H9 (cell line): ENCODE results near the gene LRRC58. TPM values are rescaled to one million over a fixed set of nuclear protein-coding genes. Genes with fewer than 3 reads are reported as not detected.

Experiments used
- DNase-seq: peaks from one replicate; pipeline ENCODE4 v3.0.0-alpha.2; 2017
- H2AFZ ChIP-seq: one replicate; pipeline ENCODE4 v1.6.1; 2013; ENCODE audit warnings: mild to moderate bottlenecking, low read length, control low read depth, moderate library complexity
- H2AK5ac ChIP-seq: 2 replicates; pipeline ENCODE4 v1.6.1; 2013; ENCODE audit warnings: low read length, control low read depth, mixed read lengths; ENCODE audit not compliant: insufficient read length
- H2BK120ac ChIP-seq: one replicate; pipeline ENCODE4 v1.6.1; 2013; ENCODE audit warnings: low read depth, mild to moderate bottlenecking, low read length, control low read depth, inconsistent platforms; ENCODE audit not compliant: poor library complexity, severe bottlenecking
- H2BK12ac ChIP-seq: 2 replicates; pipeline ENCODE4 v1.6.1; 2013; ENCODE audit warnings: low read length, control low read depth, mixed read lengths, low read depth; ENCODE audit not compliant: insufficient read length
- H2BK15ac ChIP-seq: 2 replicates; pipeline ENCODE4 v1.6.1; 2013; ENCODE audit warnings: low read depth, low read length, control low read depth
- H2BK20ac ChIP-seq: one replicate; pipeline ENCODE4 v1.6.1; 2013; ENCODE audit warnings: low read depth, mild to moderate bottlenecking, low read length, control low read depth, inconsistent platforms; ENCODE audit not compliant: poor library complexity, severe bottlenecking
- H2BK5ac ChIP-seq: 2 replicates; pipeline ENCODE4 v1.6.1; 2013; ENCODE audit warnings: low read length, control low read depth, mixed read lengths; ENCODE audit not compliant: insufficient read length
- H3K14ac ChIP-seq: 2 replicates; pipeline ENCODE4 v1.6.1; 2013; ENCODE audit warnings: low read length, control low read depth; ENCODE audit not compliant: insufficient read depth
- H3K18ac ChIP-seq: 2 replicates; pipeline ENCODE4 v1.6.1; 2013; ENCODE audit warnings: low read depth, mild to moderate bottlenecking, mixed read lengths, low read length, control low read depth; ENCODE audit not compliant: insufficient read length
- H3K23ac ChIP-seq: 2 replicates; pipeline ENCODE4 v1.6.1; 2013; ENCODE audit warnings: low read length, control low read depth, mixed read lengths, low read depth; ENCODE audit not compliant: insufficient read length
- H3K23me2 ChIP-seq: 2 replicates; pipeline ENCODE4 v1.6.1; 2013; ENCODE audit warnings: low read depth, mild to moderate bottlenecking, mixed read lengths, low read length, control low read depth; ENCODE audit not compliant: insufficient read length, poor library complexity, severe bottlenecking
- H3K27ac ChIP-seq: 2 replicates; pipeline ENCODE4 v1.5.1; 2013; ENCODE audit warnings: low read length, control low read depth, mixed read lengths, low read depth; ENCODE audit not compliant: insufficient read length
- H3K27me3 ChIP-seq: 2 replicates; pipeline ENCODE4 v1.6.1; 2013; ENCODE audit warnings: low read length, control low read depth, inconsistent platforms; ENCODE audit not compliant: insufficient read depth
- H3K4ac ChIP-seq: 2 replicates; pipeline ENCODE4 v1.6.1; 2013; ENCODE audit warnings: low read depth, mild to moderate bottlenecking, control low read depth, inconsistent platforms, low read length, moderate library complexity
- H3K4me1 ChIP-seq: 2 replicates; pipeline ENCODE4 v1.6.1; 2013; ENCODE audit warnings: low read length, control low read depth, inconsistent platforms; ENCODE audit not compliant: insufficient read depth
- H3K4me2 ChIP-seq: 2 replicates; pipeline ENCODE4 v1.6.1; 2013; ENCODE audit warnings: low read length, control low read depth, mixed read lengths; ENCODE audit not compliant: insufficient read length, insufficient read depth
- H3K56ac ChIP-seq: 2 replicates; pipeline ENCODE4 v1.6.1; 2013; ENCODE audit warnings: low read depth, mild to moderate bottlenecking, mixed read lengths, low read length, control low read depth; ENCODE audit not compliant: insufficient read length
- H3K79me1 ChIP-seq: 2 replicates; pipeline ENCODE4 v1.6.1; 2013; ENCODE audit warnings: low read depth, mild to moderate bottlenecking, moderate library complexity, low read length, control low read depth, inconsistent platforms; ENCODE audit not compliant: insufficient read depth, poor library complexity, severe bottlenecking
- H3K79me2 ChIP-seq: 2 replicates; pipeline ENCODE4 v1.6.1; 2013; ENCODE audit warnings: low read length, control low read depth, inconsistent platforms; ENCODE audit not compliant: insufficient read depth
- H3K9ac ChIP-seq: 2 replicates; pipeline ENCODE4 v1.6.1; 2013; ENCODE audit warnings: low read length, control low read depth, mixed read lengths; ENCODE audit not compliant: insufficient read length; ENCODE audit errors: extremely low read depth
- H3K9me3 ChIP-seq: one replicate; pipeline ENCODE4 v1.6.1; 2013; ENCODE audit warnings: low read depth, low read length, inconsistent platforms; ENCODE audit not compliant: control insufficient read depth
- H3T11ph ChIP-seq: one replicate; pipeline ENCODE4 v1.6.1; 2013; ENCODE audit warnings: mild to moderate bottlenecking, low read length, control low read depth, inconsistent platforms
- H4K20me1 ChIP-seq: one replicate; pipeline ENCODE4 v1.6.1; 2013; ENCODE audit not compliant: control insufficient read depth, insufficient read length, insufficient read depth
- H4K5ac ChIP-seq: 2 replicates; pipeline ENCODE4 v1.6.1; 2013; ENCODE audit warnings: low read depth, mild to moderate bottlenecking, mixed read lengths, low read length, control low read depth; ENCODE audit not compliant: insufficient read length
- H4K8ac ChIP-seq: replicated peaks from 2 replicates; pipeline ENCODE4 v1.6.1; 2013; ENCODE audit warnings: low read length, control low read depth, mixed read lengths, low read depth; ENCODE audit not compliant: insufficient read length
- H4K91ac ChIP-seq: 2 replicates; pipeline ENCODE4 v1.6.1; 2013; ENCODE audit warnings: low read depth, mild to moderate bottlenecking, moderate library complexity, mixed read lengths, low read length, control low read depth; ENCODE audit not compliant: insufficient read length
- H3K27ac Mint-ChIP-seq, 3 experiments: 2 replicates in 2 of 3; 3 replicates in 1 of 3; pipeline ENCODE4 v1.8.0; 2020 to 2021; ENCODE audit warnings: mixed read lengths in 3 of 3, mild to moderate bottlenecking in 1 of 3, moderate library complexity in 1 of 3
- H3K27me3 Mint-ChIP-seq: 2 replicates; pipeline ENCODE4 v1.8.0; 2021; ENCODE audit warnings: low read depth, mild to moderate bottlenecking, moderate library complexity, mixed read lengths
- H3K36me3 Mint-ChIP-seq, 3 experiments: 2 replicates in 2 of 3; 3 replicates in 1 of 3; pipeline ENCODE4 v1.8.0; 2020 to 2021; ENCODE audit warnings: low read depth in 3 of 3, mixed read lengths in 3 of 3; ENCODE audit not compliant: insufficient read depth in 1 of 3
- H3K4me1 Mint-ChIP-seq, 2 experiments: 2 replicates each; pipeline ENCODE4 v1.8.0; 2020; ENCODE audit warnings: mixed read lengths in 2 of 2
- H3K4me3 Mint-ChIP-seq, 2 experiments: 2 replicates in 1 of 2; 3 replicates in 1 of 2; pipeline ENCODE4 v1.8.0; 2020 to 2021; ENCODE audit warnings: mild to moderate bottlenecking in 2 of 2, mixed read lengths in 2 of 2, moderate library complexity in 1 of 2
- H3K9me3 Mint-ChIP-seq, 2 experiments: 2 replicates in 1 of 2; 3 replicates in 1 of 2; pipeline ENCODE4 v1.8.0; 2020; ENCODE audit warnings: mild to moderate bottlenecking in 2 of 2, mixed read lengths in 2 of 2, moderate library complexity in 1 of 2
- CTCF ChIP-seq: fragments of 200-600 bp; sonication (generic); conservative IDR thresholded peaks from 3 replicates; pipeline ENCODE4 v1.8.0; 2021; ENCODE audit warnings: antibody characterized with exemption, mild to moderate bottlenecking
- WGBS: extraction: QIAGEN DNeasy Blood & Tissue Kit; methylation state at CpG from one replicate; pipeline ENCODE4 v1.1.7; 2013; ENCODE audit warnings: missing lambda C conversion rate, low lambda C conversion rate, mixed read lengths; ENCODE audit not compliant: insufficient read length; ENCODE audit errors: extremely low coverage; 5-methylcytosine and 5-hydroxymethylcytosine counted together
- total RNA-seq: library from RNA; stranded (reverse); gene quantifications from 2 replicates; pipeline ENCODE4 v1.2.1, GENCODE V29; 2021

The LRRC58 gene
- total RNA-seq, 1 experiment from 2014 or later, result 18.2 TPM

GRCh38 chr3:120368172-120368571 lies 19.0 kb upstream of the LRRC58 start:
- H3K27me3 ChIP-seq, result no peaks in the 10 kb centered on the region
- no peak overlapping the region for H3K18ac ChIP-seq
- no peak for DNase-seq
- no peaks in the 10 kb centered on the region for H3K36me3 Mint-ChIP-seq
- H3K4me2 ChIP-seq, result no peak overlapping the region
- H2BK5ac ChIP-seq, result no peak overlapping the region
- H2AK5ac ChIP-seq, result no peak overlapping the region
- H2BK12ac ChIP-seq, result no peak overlapping the region
- peaks cover 0 to 3% of the 10 kb centered on the region in 2 experiments; a peak in 3 of 5 replicates for H3K9me3 Mint-ChIP-seq
- H3K23me2 ChIP-seq, result no peaks in the 10 kb centered on the region
- no peaks in the 10 kb centered on the region for H4K20me1 ChIP-seq
- H2BK120ac ChIP-seq, result no peak overlapping the region
- H3K79me2 ChIP-seq, result no peaks in the 10 kb centered on the region
- no peak overlapping the region for H3K4ac ChIP-seq
- H3K4me3 Mint-ChIP-seq, result no peak overlapping the region
- H2AFZ ChIP-seq, result no peak overlapping the region
- H2BK15ac ChIP-seq, result no peak overlapping the region
- H3K56ac ChIP-seq, result no peak overlapping the region
- H3K23ac ChIP-seq, result no peak overlapping the region
- H3K14ac ChIP-seq, result no peak overlapping the region
- no peak overlapping the region for H4K91ac ChIP-seq
- no peak overlapping the region for H3T11ph ChIP-seq
- WGBS, result no CpG with 5 or more reads among the region's 3 CpGs
- no peak overlapping the region for H4K5ac ChIP-seq
- H3K4me1 ChIP-seq, result no peaks in the 10 kb centered on the region
- no peak overlapping the region for H4K8ac ChIP-seq
- no peaks in the 10 kb centered on the region for H3K79me1 ChIP-seq
- no peaks in the 10 kb centered on the region for H3K4me1 Mint-ChIP-seq
- H3K9ac ChIP-seq, result no peak overlapping the region
- H3K9me3 ChIP-seq, result no peaks in the 10 kb centered on the region
- no peak overlapping the region for H3K27ac ChIP-seq
- no peak overlapping the region for H2BK20ac ChIP-seq
- TF ChIP-seq CTCF, result no peak
- H3K27me3 Mint-ChIP-seq, result peaks cover 5% of the 10 kb centered on the region
- no peak overlapping the region for H3K27ac Mint-ChIP-seq
